ENCODE results near the gene TPRG1L.
"Not testable (repeated sequence)": the region's sequence is repeated elsewhere in the genome, so short reads cannot be mapped to it uniquely, and the experiment has no call there.

TPRG1L gene

DNA sequence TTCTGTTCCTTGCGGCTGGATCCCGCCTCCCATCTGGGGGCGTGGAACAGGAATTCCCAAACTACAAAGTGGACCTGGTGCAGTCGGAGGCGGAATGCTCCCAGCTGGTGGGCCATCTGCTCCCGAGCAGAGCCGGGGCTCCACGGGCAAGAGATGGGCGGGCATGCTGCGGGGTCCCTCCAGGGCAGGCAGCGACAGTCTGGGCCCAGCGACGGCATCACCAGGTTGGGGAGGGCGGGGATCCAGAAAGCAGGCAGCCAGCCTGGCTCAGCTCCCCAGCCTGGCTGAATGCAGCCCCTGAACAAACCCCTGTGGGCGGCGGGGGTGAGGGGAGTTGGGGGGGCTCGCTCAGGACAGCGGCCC lies 17.1 kb upstream of the TPRG1L start:
- FAIRE-seq (no peak), DNase-seq (ENCODE audit: insufficient read length, low spot score) (no peak)

DNA sequence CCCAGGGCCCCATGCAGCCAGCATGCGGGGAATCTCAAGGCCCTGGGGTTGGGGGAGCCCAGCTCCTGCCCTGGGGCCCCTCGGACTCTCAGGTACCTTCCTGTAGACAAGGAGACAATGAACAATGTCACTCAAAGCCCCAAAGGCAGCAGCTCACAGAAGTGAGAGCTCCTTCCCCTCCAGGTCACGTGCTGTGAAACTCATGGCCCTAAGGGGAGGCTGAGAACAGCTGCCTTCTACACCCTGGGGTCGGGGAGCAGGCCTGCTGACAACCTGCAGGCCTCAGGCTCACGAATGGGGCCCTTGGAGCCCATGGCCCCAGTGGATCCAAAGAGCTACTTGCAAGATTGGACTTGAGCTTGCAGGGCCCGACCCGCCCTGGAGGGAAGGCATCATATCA lies 16.7 kb upstream of the TPRG1L start:
- DNase-seq (ENCODE audit: insufficient read length, low spot score) (no peak), FAIRE-seq (no peak)

- DNase-seq (ENCODE audit: insufficient read length, low spot score) (no peak), FAIRE-seq (no peak)
Measured at GRCh38 chr1:3609016-3609768, 15.6 kb upstream of the TPRG1L start.

- FAIRE-seq = no peak
Measured at GRCh38 chr1:3609769-3610526, 14.9 kb upstream of the TPRG1L start.

DNA sequence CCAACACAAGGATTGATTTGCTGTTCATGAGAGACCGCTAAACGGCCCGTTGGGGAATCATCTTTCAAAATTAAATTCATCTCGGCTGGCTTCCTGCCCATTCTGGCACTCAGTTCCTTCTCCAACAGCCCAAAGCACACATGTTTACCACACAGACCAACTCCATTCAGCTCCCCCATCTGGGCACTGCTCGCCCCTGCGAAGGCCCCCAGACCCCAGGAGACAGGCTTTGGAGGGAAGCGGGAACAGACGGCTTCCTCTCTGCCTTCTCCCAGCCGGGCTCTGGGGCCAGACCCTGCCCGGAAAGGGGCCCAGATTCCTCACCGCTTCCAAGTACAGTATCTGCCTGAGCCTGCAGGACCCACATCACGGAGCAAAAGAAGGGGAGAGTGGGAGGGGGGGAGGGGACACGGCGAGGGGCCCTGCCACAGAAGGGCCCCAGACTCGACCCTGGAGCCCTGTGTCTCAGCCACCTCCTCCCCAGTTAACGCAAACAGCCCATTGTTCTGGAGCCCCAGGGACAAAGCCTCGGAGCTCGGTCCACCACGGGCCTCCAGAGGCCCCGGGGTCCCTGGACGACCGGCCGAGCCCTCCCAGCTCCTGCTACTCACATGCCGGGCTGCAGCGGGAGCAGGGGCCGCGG lies 14.2 kb upstream of the TPRG1L start:
- FAIRE-seq = no peak
- DNase-seq (ENCODE audit: insufficient read length, low spot score) = no peak

More at GRCh38 chr1:3609769-3610526, 14.9 kb upstream of the TPRG1L start:
- DNase-seq (ENCODE audit: insufficient read length, low spot score) = no peak

GRCh38 chr1:3611170-3612019 lies 13.4 kb upstream of the TPRG1L start, which contains the start of gene MEGF6:
Gene MEGF6 (minus strand): TSS chr1:3611508. CDS start chr1:3611268, 240 bp downstream.
- DNase-seq (ENCODE audit: insufficient read length, low spot score) (no peak), FAIRE-seq (no peak)

GRCh38 chr1:3612123-3612522 lies 12.7 kb upstream of the TPRG1L start:
- no peak for DNase-seq (ENCODE audit: insufficient read length, low spot score)

DNA sequence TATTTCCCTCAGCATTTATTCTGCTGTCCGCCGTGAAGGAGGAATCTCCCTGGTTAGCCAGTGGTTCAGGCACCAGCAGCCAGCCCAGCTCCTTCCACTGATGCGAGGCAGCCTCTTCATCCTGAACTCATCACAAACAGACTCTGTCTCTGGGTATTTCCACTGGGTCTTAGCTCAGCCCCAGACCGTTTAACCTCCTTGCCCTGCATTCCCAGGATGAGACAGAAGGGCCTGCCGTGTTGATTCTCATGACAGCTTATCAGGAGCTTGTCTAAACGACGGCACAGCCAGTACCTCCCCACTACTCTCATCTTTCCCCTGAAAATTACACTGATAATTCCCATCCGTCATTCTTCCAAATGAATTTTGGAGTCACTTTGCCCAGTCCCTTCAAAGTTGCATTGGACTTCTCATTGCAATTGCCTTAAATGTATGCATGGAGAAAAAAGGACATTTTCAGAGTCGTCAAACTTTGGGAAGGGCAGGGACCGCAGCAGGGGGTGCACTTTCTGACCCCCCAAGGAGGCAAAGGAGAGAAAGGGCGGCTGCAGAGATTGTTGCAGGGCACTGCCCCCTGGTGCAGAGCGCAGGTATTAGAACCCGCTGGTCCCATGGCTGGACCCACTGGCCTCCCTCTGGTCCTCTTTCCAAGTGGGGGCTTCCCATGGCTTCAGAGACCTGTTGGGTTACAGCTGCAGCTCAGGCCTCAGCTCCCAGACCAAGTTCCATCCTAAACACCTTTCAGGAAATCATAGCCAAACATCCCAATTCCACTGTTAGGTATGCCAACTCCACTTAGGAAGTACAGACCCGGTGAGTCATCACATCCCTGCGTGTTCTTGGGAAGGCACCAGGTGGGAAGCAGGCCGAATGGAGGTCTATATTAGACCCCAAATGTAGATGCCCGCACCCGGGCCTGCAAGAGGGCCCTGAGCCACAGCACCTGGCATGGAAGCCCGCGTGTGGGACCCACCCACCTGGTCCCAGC lies 9.8 kb upstream of the TPRG1L start:
- FAIRE-seq (no peak), DNase-seq (ENCODE audit: insufficient read length, low spot score) (no peak)

More at GRCh38 chr1:3612123-3612522, 12.7 kb upstream of the TPRG1L start:
- FAIRE-seq = no peak

DNA sequence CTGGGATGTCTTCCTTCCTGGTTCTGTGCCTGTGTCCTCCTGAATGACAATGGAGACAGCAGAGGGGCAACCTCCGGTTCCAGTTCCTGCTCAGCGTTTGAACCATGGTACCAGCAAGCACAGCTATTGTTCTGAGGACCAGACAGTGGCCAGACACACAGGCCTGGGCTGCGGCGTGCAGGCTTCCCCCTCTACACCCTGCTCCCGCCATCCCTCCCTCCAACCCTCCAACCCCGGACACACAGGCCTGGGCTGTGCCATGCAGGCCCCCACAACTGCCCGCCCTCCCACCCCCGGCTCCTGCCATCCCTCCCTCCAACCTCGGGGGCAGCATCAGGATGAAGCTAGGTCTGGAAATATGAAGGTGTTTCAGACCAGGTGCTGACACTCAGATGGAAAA lies 8.0 kb upstream of the TPRG1L start:
- FAIRE-seq = no peak
- no peak for DNase-seq (ENCODE audit: insufficient read length, low spot score)

- DNase-seq (ENCODE audit: insufficient read length, low spot score) (no peak), FAIRE-seq (no peak)
Measured at GRCh38 chr1:3617806-3618345, 6.9 kb upstream of the TPRG1L start.

DNA sequence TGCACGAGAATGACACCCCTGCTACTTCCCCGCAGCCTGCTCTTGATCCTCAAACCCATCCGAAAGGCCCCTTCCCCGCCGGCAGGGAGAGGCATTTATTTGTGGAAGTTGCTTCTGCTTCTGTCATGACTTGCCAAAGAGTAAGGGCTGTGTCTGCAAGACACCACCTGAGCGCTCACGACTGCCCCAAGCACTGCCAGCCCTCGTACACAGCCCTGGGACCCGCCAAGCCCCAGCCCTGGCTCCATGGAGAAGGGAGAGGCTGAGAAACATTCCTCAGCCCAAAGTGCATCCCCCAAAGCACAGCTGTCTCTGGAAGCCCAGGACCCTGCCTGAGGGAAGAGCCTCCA lies 6.3 kb upstream of the TPRG1L start:
- FAIRE-seq = no peak
- no peak for DNase-seq (ENCODE audit: insufficient read length, low spot score)

- DNase-seq (ENCODE audit: insufficient read length, low spot score) (peak; percentile 81), FAIRE-seq (no peak)
Measured at GRCh38 chr1:3618881-3619671, 5.7 kb upstream of the TPRG1L start.

DNA sequence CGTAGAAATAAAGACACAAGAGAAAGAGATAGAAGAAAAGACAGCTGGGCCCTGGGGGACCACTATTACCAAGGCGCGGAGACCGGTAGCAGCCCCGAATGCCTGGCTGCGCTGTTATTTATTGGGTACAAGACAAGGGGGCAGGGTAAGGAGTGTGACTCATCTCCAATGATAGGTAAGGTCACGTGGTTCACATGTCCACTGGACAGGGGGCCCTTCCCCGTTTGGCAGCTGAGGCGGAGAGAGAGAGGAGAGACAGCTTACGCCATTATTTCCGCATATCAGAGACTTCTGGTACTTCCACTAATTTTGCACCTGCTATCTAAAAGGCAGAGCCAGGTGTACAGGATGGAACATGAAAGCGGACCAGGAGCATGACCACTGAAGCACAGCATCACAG lies 4.1 kb upstream of the TPRG1L start:
- FAIRE-seq (no peak), DNase-seq (ENCODE audit: insufficient read length, low spot score) (no peak)

DNA sequence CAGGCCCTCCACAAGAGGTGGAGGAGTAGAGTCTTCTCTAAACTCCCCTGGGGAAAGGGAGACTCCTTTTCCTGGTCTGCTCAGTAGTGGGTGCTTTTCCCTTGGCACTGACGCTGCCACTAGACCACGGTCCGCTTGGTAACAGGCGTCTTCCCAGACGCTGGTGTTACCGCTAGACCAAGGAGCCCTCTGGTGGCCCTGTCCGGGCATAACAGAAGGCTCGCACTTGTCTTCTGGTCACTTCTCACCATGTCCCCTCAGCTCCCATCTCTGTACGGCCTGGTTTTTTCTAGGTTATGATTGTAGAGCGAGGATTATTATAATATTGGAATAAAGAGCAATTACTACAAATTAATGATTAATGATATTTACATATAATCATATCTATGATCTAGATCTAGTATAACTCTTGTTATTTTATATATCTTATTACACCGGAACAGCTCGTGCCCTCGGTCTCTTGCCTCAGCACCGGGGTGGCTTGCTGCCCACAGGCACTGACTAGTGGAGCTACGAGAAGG lies 3.6 kb upstream of the TPRG1L start:
- not testable (repeated sequence) for DNase-seq (ENCODE audit: insufficient read length, low spot score)
- peak; percentile 66 for FAIRE-seq

- DNase-seq (ENCODE audit: insufficient read length, low spot score); FAIRE-seq: not testable (repeated sequence)
Measured at GRCh38 chr1:3622102-3622501, 2.7 kb upstream of the TPRG1L start.

- FAIRE-seq (no peak), DNase-seq (ENCODE audit: insufficient read length, low spot score) (no peak)
Measured at GRCh38 chr1:3623441-3624199, 1.2 kb upstream of the TPRG1L start.

DNA sequence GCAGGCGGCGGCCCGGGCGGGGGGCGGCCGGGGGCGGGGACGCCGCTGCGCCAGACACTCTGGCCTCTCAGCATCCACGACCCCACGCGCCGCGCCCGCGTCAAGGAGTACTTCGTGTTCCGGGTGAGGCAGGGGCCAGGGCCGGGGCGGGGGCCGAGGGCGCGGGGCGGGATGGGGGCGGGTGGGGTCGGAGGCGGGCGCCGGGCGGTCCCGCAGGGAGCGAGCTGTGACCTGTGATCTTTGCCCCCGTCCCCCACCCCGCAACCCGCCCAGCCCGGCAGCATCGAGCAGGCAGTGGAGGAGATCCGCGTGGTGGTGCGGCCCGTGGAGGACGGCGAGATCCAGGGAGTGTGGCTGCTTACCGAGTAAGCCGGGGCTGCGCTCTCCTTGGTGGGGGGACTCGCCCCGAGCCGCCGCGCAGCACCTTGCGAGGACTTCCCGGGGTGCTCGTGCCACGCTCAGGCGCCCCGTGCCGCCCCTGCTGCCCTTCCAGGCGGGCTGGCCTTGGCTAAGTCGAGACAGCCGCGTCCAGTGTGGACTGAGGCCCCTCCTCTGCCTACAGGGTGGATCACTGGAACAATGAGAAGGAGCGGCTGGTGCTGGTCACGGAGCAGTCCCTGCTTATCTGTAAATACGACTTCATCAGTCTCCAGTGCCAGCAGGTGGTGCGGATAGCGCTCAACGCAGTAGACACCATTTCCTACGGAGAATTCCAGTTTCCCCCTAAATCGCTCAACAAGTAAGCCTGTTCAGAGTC lies 514 bp downstream of the TPRG1L start:
- FAIRE-seq (no peak), DNase-seq (ENCODE audit: insufficient read length, low spot score) (no peak)

Measured in GM19239 (cell line).